ENCODE measurements around the gene FAR1.

The FAR1 gene

DNA sequence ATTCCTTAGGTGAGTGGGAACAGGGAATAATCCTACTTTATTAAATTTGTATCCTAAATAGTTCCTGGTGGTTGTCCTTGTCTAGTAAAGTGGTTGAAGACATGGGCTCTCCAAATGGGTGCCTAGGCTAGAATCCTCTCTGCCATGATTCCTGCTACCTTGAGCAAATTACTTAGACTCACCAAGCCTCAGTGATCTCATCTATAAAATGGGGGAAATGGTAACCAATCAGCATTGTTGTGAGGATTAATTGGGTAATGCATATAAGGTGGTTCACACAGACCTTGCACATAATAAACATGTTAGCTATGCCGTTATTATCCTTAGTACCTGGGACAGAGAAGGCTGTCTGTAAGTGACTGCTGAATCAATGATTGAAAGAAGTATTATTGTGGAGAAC is 109.9 kb downstream of the FAR1 start:
- no peak for DNase-seq (ENCODE audit: low read depth in 2 of 2)
- TF ChIP-seq, protein P1, sequence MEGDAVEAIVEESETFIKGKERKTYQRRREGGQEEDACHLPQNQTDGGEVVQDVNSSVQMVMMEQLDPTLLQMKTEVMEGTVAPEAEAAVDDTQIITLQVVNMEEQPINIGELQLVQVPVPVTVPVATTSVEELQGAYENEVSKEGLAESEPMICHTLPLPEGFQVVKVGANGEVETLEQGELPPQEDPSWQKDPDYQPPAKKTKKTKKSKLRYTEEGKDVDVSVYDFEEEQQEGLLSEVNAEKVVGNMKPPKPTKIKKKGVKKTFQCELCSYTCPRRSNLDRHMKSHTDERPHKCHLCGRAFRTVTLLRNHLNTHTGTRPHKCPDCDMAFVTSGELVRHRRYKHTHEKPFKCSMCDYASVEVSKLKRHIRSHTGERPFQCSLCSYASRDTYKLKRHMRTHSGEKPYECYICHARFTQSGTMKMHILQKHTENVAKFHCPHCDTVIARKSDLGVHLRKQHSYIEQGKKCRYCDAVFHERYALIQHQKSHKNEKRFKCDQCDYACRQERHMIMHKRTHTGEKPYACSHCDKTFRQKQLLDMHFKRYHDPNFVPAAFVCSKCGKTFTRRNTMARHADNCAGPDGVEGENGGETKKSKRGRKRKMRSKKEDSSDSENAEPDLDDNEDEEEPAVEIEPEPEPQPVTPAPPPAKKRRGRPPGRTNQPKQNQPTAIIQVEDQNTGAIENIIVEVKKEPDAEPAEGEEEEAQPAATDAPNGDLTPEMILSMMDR (IDR thresholded peaks at IDR 0.05; ENCODE audit: low read depth, low read length): no peak
- H3K4me3 ChIP-seq (replicated peaks in 1 of 2; ENCODE audit: low read depth in 2 of 2, low read length in 2 of 2): no peak overlapping the region

DNA sequence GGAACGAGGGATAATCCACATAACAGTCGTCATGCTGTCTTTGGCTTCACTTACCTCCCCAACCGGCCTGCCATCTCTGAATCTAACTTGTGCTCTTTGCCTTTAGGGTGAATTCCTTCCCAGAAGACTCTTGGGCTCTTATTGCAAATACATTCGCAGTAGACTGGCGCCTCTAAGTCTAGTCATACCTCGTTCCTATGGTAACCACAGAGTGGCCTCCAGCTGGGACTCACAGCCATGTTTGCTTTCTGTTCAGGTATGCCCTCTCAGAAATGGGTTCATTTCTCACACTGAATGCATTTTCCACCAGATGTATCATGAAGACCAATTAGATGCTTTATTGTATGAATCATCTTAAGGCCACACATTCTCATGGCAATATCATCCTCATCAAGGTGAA is 112.7 kb downstream of the FAR1 start:
- H3K4me3 ChIP-seq (replicated peaks in 1 of 2; ENCODE audit: low read depth in 2 of 2, low read length in 2 of 2): no peak overlapping the region
- TF ChIP-seq, protein P1 (IDR thresholded peaks at IDR 0.05; ENCODE audit: low read depth, low read length): no peak
- no peak for DNase-seq (ENCODE audit: low read depth in 2 of 2)
